Muscle layer of colon (tissue), 2 donors: Measurements from ENCODE around the gene ZNF892.

Source experiments
- H3K27ac ChIP-seq: one replicate; pipeline ENCODE4 v1.7.0; 2013; ENCODE audit warnings: low read depth, mild to moderate bottlenecking, low read length, moderate library complexity
- H3K27me3 ChIP-seq, 2 donors: one replicate each; pipeline ENCODE4 v1.7.0; 2013; ENCODE audit warnings: low read length in 2 of 2, mild to moderate bottlenecking in 2 of 2; ENCODE audit not compliant: insufficient read depth in 2 of 2, control insufficient read depth in 1 of 2
- H3K36me3 ChIP-seq: one replicate; pipeline ENCODE4 v1.7.0; 2013; ENCODE audit warnings: mild to moderate bottlenecking, low read length; ENCODE audit not compliant: insufficient read depth
- H3K4me1 ChIP-seq: one replicate; pipeline ENCODE4 v1.7.0; 2013; ENCODE audit warnings: mild to moderate bottlenecking, low read length; ENCODE audit not compliant: insufficient read depth
- H3K4me3 ChIP-seq, 2 donors: one replicate each; pipeline ENCODE4 v1.7.0; 2013; ENCODE audit warnings: low read length in 2 of 2, low read depth in 1 of 2, mild to moderate bottlenecking in 1 of 2, moderate library complexity in 1 of 2
- H3K9ac ChIP-seq: one replicate; pipeline ENCODE4 v1.7.0; 2013; ENCODE audit warnings: low read length
- H3K9me3 ChIP-seq: one replicate; pipeline ENCODE4 v1.7.0; 2013; ENCODE audit warnings: mild to moderate bottlenecking, low read length
- donor health status: abdominal sarcoma.
- donor health status: Adenocarcinoma of cecum.

Gene ZNF892

GRCh38 chr2:95207111-95207961 lies at the start of gene ZNF892:
ZNF892 (plus strand) TSS chr2:95207521; CDS start chr2:95207816, 295 bp downstream.
- Histone ChIP-seq H3K4me1 (peaks cover 21% of the 10 kb centered on the region), H3K4me3 (peak within 1 kb of the TSS; percentile 79 to 81), H3K9ac (peak within 1 kb of the TSS; percentile 74), H3K27me3 (no peaks in the 10 kb centered on the region), H3K9me3 (peaks cover 12% of the 10 kb centered on the region), H3K36me3 (peaks cover 21% of the 10 kb centered on the region), H3K27ac (peak within 1 kb of the TSS; percentile 38)

GRCh38 chr2:95158441-95158840 lies 48.9 kb upstream of the ZNF892 start:
- Histone ChIP-seq H3K4me3 (peak overlapping the region; percentile 78 to 85), H3K9me3 (no peaks in the 10 kb centered on the region), H3K27ac (peak overlapping the region; percentile 74), H3K27me3 (no peaks in the 10 kb centered on the region), H3K9ac (peak overlapping the region; percentile 66), H3K36me3 (peaks cover 31% of the 10 kb centered on the region), H3K4me1 (peaks cover 11% of the 10 kb centered on the region)

- Histone ChIP-seq H3K9me3 (no peaks in the 10 kb centered on the region), H3K27ac (peak overlapping the region; percentile 74), H3K4me1 (peaks cover 11% of the 10 kb centered on the region), H3K27me3 (no peaks in the 10 kb centered on the region), H3K4me3 (peak overlapping the region; percentile 78 to 85), H3K9ac (peak overlapping the region; percentile 66), H3K36me3 (peaks cover 25% of the 10 kb centered on the region)
Observed at GRCh38 chr2:95158891-95159619, 48.3 kb upstream of the ZNF892 start.

- no peaks in the 10 kb centered on the region for H3K27me3 ChIP-seq
- peak within 1 kb of the TSS; percentile 91 for H3K27ac ChIP-seq
- peak within 1 kb of the TSS; percentile 66 for H3K9ac ChIP-seq
- H3K4me3 ChIP-seq = peak within 1 kb of the TSS; percentile 78 to 85
- peaks cover 16% of the 10 kb centered on the region for H3K36me3 ChIP-seq
- H3K4me1 ChIP-seq = peaks cover 13% of the 10 kb centered on the region
- H3K9me3 ChIP-seq = no peaks in the 10 kb centered on the region
Observed at GRCh38 chr2:95159690-95160449, 47.5 kb upstream of the ZNF892 start, which contains the start of gene ZNF514. ZNF514 (minus strand) TSS chr2:95159848; CDS start chr2:95153253, 6,595 bp downstream.

- no peaks in the 10 kb centered on the region for H3K36me3 ChIP-seq
- H3K9ac ChIP-seq = peak overlapping the region; percentile 93
- no peaks in the 10 kb centered on the region for H3K27me3 ChIP-seq
- peaks cover 14% of the 10 kb centered on the region for H3K4me1 ChIP-seq
- no peaks in the 10 kb centered on the region for H3K9me3 ChIP-seq
- peak overlapping the region; percentile 91 for H3K27ac ChIP-seq
- H3K4me3 ChIP-seq = peak overlapping the region; percentile 57 to 97
Observed at GRCh38 chr2:95165030-95165370, 42.3 kb upstream of the ZNF892 start.

GRCh38 chr2:95165371-95166064 lies 41.8 kb upstream of the ZNF892 start, which contains the start of gene ZNF2:
ZNF2 (plus strand) TSS chr2:95165809; CDS start chr2:95176227, 10,418 bp downstream.
- no peaks in the 10 kb centered on the region for H3K36me3 ChIP-seq
- H3K9me3 ChIP-seq = no peaks in the 10 kb centered on the region
- peak within 1 kb of the TSS; percentile 57 to 97 for H3K4me3 ChIP-seq
- H3K27me3 ChIP-seq = no peaks in the 10 kb centered on the region
- peaks cover 14% of the 10 kb centered on the region for H3K4me1 ChIP-seq
- H3K27ac ChIP-seq = peak within 1 kb of the TSS; percentile 91
- H3K9ac ChIP-seq = peak within 1 kb of the TSS; percentile 93

- peaks cover 14% of the 10 kb centered on the region for H3K4me1 ChIP-seq
- peak overlapping the region; percentile 93 for H3K9ac ChIP-seq
- H3K4me3 ChIP-seq = peak overlapping the region; percentile 57 to 97
- H3K36me3 ChIP-seq = no peaks in the 10 kb centered on the region
- H3K27ac ChIP-seq = peak overlapping the region; percentile 91
- no peaks in the 10 kb centered on the region for H3K9me3 ChIP-seq
- no peaks in the 10 kb centered on the region for H3K27me3 ChIP-seq
Observed at GRCh38 chr2:95166065-95166763, 41.1 kb upstream of the ZNF892 start.

- H3K9ac ChIP-seq = no peak overlapping the region
- H3K27me3 ChIP-seq = no peaks in the 10 kb centered on the region
- H3K9me3 ChIP-seq = no peaks in the 10 kb centered on the region
- H3K36me3 ChIP-seq = no peaks in the 10 kb centered on the region
- H3K4me3 ChIP-seq = no peak overlapping the region
- no peak overlapping the region for H3K27ac ChIP-seq
- peaks cover under 1% of the 10 kb centered on the region for H3K4me1 ChIP-seq
Observed at GRCh38 chr2:95171902-95172301, 35.4 kb upstream of the ZNF892 start.

GRCh38 chr2:95174031-95174542 lies 33.2 kb upstream of the ZNF892 start:
- Histone ChIP-seq H3K4me1 (no peaks in the 10 kb centered on the region), H3K9ac (no peak overlapping the region), H3K4me3 (no peak overlapping the region), H3K9me3 (no peaks in the 10 kb centered on the region), H3K27me3 (no peaks in the 10 kb centered on the region), H3K27ac (no peak overlapping the region), H3K36me3 (peaks cover 8% of the 10 kb centered on the region)

GRCh38 chr2:95179451-95179850 lies 27.9 kb upstream of the ZNF892 start:
- H3K4me1 ChIP-seq = no peaks in the 10 kb centered on the region
- no peak overlapping the region for H3K27ac ChIP-seq
- H3K36me3 ChIP-seq = peaks cover 42% of the 10 kb centered on the region
- H3K4me3 ChIP-seq = no peak overlapping the region
- no peak overlapping the region for H3K9ac ChIP-seq
- H3K27me3 ChIP-seq = no peaks in the 10 kb centered on the region
- H3K9me3 ChIP-seq = peaks cover 5% of the 10 kb centered on the region
